Stimulated activated CD8-positive, alpha-beta memory T cell treated with anti-CD3 and anti-CD28 coated beads, Interleukin-4, amount 100 ng/mL, for 1 hour (primary cell): ENCODE data around the gene TM2D1.
"Not testable (repeated sequence)": the region's sequence is repeated elsewhere in the genome, so short reads cannot be mapped to it uniquely, and the experiment has no call there.

ENCODE experiments used
- DNase-seq, 2 donors: peaks; one replicate each; pipeline ENCODE4 v3.0.0-alpha.2; 2020; ENCODE audit warnings: low read depth in 2 of 2, low spot score in 1 of 2

The TM2D1 gene

GRCh38 chr1:61718996-61719663 lies 5.8 kb downstream of the TM2D1 start:
- DNase-seq, result not testable (repeated sequence)

DNA sequence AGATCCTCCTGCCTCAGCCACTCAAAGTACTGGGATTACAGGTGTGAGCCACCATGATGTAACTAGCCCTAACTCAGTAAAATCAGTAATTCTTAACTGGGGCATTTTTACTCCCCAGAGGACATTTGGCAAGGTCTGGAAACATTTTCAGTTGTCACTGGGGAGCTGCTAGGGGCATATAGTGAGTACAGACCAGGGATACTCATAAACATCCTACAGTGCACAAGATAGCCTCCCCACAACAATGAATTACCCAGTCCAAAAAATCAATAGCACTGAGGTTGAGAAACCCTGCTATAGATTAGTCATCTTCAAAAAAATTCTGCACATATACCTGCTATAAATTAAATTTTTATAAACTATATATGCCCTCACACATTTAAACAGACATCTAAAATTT lies 13.0 kb downstream of the TM2D1 start:
- DNase-seq, result no peak

DNA sequence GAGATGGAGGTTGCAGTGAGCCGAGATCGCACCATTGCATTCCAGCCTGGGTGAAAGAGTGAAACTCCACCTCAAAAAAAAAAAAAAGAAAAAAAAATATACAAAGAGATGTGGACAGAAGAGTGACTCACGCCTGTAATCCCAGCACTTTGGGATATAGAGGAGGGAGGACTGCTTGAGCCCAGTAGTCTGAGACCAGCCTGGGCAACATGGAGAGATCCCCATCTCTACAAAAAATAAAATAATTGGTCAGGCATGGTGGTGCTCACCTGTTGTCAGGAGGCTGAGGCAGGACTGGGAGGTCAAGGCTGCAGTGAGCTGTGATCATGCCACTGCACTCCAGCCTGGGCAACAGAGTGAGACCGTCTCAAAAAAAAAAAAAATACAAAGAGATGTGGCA lies 13.7 kb downstream of the TM2D1 start:
- DNase-seq, result not testable (repeated sequence)

DNA sequence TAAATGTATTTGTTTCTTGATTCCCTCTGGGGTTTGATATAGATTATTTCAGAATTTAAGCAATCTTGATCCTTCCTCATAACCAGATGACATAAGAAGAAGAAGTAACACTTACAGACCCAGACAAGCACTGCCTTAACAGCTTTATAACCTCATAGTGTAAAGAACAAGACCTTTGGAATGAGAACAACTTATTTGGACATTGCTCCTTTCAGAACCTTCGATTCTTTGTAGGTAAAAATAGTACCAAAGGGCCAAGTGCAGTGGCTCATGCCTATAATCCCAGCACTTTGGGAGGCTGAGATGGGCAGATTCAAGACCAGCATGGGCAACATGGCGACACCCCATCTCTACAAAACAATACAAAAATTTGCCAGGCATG lies 15.0 kb downstream of the TM2D1 start:
- DNase-seq, result no peak

DNA sequence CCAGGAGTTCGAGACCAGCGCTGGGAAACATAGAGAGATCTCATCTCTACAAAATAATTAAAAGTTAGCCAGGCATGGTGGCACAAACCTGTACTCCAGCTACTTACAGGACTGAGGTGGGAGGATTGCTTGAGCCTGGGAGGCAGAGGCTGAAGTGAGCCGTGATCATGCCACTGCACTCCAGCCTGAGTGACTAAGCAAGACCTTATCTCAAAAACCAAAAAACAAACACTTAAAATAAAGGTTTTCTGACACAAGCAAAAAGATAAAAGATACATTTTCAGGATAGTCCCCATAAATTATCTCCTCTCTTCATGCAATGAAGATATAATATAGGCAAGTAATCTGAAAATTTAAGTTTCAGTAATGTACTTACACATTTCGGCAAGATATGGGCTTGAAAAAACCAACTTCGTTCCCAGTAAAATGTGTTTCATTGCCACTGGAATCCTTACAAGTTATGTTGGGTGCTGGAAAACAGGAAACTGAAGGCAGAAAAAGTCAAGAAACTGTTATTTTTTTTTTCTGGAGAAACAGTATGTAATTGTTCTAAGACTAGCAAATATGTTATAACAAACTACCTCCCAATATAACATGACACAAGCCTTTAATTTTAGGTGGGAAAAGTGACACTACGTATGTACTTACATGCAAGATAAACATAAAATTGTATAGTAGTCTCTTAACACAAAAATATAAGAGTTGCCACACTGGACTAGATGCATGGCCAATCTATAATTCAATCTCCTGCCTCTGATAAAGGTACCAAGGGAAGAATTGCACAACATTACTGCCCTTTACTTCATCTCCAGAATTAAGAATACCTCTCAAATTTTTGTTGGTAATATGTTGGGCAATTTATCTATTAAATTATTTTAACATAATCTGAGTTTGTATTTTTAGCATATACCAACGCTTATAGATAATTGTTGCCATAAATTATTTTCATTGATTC lies 15.7 kb downstream of the TM2D1 start:
- no peak for DNase-seq

DNA sequence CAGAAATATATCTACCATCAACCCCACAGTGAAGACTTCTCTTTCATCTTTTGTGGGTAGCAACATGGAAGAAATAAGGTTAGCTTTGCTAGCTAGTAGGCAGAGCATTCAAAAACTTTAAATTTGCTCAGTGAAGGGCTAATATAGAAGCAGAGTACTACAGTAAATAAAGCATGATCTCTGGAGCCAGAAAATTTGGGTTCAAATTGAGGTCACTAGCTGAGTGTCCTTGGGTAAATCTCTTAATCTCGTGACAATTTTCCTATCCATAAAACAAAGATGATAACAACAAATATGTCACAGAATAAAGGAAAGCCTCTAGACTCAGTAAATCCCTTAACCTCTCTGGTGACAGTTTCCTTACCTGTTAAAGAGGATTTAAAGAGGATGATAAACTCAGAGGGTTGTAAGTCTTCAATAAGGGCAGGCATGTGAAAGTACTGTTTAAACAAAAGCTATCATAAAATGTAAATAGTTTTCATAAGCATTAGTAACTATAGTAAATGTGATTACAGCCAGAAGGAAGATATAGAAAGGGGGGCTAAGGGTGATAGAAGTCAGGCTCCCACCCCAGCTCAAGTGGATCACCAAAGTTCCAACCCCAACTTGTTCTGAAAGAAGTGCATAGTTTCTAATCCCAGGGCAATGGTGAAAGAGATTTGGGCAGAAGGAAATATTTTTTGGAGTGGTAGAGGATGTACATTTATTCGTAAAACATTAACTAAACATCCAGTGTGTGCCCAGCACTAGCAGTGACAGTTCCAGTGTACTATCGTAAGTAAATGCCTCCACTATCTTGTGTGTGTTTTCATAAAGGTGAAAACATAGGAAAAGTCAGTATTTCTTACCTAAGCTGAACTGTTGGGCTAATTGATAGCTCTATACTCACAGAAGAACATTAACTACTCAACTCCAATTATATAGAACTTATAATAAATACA lies 24.8 kb downstream of the TM2D1 start:
- DNase-seq, result no peak

- no peak for DNase-seq
Observed at GRCh38 chr1:61692155-61692800, 32.7 kb downstream of the TM2D1 start.

DNA sequence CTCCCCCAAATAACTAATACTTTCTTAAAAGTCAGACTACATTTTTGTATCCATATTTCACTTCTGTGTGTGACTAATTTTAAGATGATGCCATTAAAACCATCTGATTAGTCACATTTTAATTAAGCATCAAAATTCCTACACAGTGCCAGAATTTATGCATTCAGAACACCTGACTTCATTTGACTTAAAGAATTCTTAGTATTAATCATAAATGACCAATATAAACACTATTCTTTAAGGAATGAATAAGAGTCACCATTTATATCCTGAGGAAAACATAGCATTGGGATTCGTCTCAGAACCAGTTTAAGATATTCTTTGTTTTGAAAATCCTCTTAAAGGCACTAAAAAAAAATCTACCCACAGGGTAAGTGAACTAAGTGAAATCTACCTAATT lies 37.0 kb downstream of the TM2D1 start:
- DNase-seq, result no peak

- DNase-seq, result no peak
Observed at GRCh38 chr1:61682891-61683290, 42.0 kb downstream of the TM2D1 start.

GRCh38 chr1:61680500-61680899 lies 44.4 kb downstream of the TM2D1 start:
- DNase-seq, result no peak

DNA sequence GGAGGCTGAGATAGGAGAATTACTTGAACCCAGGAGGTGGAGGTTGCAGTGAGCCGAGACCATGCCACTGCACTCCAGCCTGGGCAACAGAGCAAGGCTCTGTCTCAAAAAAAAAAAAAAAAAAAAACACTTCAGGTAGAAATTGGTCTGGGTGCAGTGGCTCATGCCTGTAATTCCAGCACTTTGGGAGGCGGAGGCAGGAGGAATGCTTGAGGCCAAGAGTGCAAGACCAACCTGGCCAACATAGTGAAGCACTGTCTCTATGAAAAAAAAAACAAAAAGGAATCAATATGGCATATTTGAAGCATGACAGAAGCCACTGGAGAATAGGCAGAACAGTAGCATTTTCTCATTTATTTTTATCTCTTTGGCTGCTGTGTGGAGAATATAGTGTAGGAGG lies 48.1 kb downstream of the TM2D1 start:
- not testable (repeated sequence) for DNase-seq

DNA sequence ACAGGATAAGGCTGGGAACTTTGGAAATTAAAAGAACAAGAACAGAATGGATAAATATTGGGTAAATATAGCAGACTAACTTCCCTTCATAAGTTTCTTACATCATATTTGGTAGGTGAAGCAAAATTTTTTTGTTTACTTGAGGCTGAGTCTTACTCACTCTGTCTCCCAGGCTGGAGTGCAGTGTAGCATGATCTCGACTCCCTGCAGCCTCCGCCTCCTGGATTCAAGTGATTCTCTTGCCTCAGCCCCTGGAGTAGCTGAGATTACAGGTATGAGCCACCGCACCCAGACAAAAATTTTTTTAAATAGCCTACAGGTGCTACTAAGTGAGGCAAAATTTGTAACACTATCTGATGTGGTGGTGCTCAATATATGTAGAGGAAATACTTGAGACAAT lies 50.7 kb downstream of the TM2D1 start:
- no peak for DNase-seq

DNA sequence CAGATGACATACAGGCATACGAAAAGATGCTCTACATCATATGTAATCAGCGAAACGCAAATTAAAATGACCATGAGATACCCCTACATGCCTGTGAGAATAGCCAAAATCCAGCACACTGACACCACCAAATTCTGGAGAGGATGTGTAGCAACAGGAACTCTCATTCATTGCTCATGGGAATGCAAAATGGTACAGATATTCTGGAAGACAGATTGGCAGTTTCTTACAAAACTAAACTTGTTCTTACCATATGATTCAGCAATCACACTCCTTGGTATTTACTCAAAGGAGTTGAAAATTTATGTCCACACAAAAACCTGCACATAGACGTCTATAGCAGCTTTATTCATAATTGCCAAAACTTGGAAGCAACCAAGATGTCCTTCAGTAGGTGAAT lies 52.6 kb downstream of the TM2D1 start:
- DNase-seq, result no peak

DNA sequence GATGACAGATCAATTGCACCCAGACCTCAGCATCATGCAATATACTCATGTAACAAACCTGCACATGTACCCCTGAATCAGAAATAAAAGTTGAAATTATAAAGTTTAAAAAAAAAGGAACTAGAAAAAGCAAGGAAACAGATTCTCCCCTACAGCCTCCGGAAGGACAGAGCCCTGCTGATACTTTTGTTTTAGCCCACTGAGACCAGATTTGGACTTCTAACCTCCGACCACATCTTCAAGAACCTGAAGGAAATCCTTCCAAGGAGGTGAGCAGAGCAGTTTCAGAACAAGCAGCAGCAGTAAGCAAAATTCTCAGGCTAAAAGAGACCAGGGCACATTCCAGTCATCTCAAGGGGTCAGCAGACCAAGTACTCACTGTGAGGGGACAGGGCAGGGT lies 54.5 kb downstream of the TM2D1 start:
- no peak for DNase-seq

DNA sequence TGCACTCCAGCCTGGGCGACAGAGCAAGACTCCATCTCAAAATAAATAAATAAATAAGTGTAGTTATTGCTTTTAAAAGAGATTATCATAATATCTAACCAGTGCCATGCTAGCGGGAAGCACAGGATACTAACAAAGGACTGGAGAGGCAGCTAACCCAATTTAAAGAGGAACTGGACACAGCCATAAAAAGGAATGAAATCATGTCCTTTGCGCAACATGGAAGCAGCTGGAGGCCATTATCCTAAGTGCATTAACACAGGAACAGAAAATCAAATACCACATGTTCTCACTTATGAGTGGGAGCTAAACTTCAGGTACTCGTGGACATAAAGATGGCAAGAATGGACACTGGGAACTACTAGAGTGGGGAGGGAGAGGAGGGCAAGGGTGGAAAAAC lies 54.9 kb downstream of the TM2D1 start:
- no peak for DNase-seq

DNA sequence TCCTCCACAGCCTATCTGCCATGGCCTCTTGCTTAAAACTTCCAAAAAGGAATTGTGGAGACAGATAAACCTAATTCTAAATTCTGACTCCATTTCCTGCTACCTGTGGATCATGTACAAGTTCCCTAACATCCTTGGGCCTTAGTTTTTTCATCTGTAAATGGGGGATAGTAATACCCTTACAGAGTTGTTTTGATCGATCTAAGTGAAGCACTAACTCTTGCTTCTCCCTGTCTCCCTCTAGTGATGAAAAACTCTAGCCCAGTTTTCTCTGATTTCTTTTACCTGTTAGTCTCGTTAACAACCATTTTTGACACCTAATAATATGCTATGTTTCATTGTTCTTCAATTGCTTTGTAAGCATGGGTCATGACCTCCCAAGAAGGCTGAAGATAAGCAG lies 65.9 kb downstream of the TM2D1 start:
- no peak for DNase-seq

GRCh38 chr1:61655453-61655852 lies 69.5 kb downstream of the TM2D1 start:
- no peak for DNase-seq

- no peak for DNase-seq
Observed at GRCh38 chr1:61654067-61654466, 70.9 kb downstream of the TM2D1 start.

- DNase-seq, result no peak
Observed at GRCh38 chr1:61648983-61649742, 75.8 kb downstream of the TM2D1 start.

- no peak for DNase-seq
Observed at GRCh38 chr1:61647142-61647541, 77.8 kb downstream of the TM2D1 start.
